T-cell (primary cell): ENCODE measurements around the gene RRM1. TPM values are rescaled to one million over a fixed set of nuclear protein-coding genes. Genes with fewer than 3 reads are reported as not detected.
A peak's percentile ranks its signal among the peaks of the same experiment; 100 is the strongest.

Experiments used
- ATAC-seq, 4 experiments: fragments of 200-7000 bp in 3 of 4; fragments of 150-1000 bp in 1 of 4; cut with Tn5 transposase; replicated peaks in 1 of 4; 1 replicate in 3 of 4; 2 replicates in 1 of 4; pipeline ENCODE4 v1.10.0; 2021; ENCODE audit warnings: moderate library complexity in 3 of 4, mild to moderate bottlenecking in 2 of 4, moderate number of reproducible peaks in 1 of 4
- CTCF ChIA-PET, 2 donors: fragments of 300-600 bp; sonication (Branson Sonifier 250); formaldehyde crosslinking; loops; one replicate each; lab custom pipeline; 2022; ENCODE audit warnings: antibody characterized with exemption in 2 of 2; lab: Charles Lee
- POLR2A ChIA-PET, 2 donors: fragments of 300-600 bp; sonication (Branson Sonifier 250); formaldehyde crosslinking; loops; one replicate each; lab custom pipeline; 2022; ENCODE audit warnings: antibody characterized with exemption in 2 of 2; lab: Charles Lee
- DNase-seq, 35 experiments: peaks; one replicate each; pipeline versions ENCODE4 v3.0.0 to v3.0.0-alpha.2; 2013 to 2023
- H3K27ac ChIP-seq: one replicate; pipeline ENCODE4 v1.5.1; 2013; ENCODE audit warnings: low read length
- H3K27me3 ChIP-seq, 2 experiments: replicated peaks in 1 of 2; 1 replicate in 1 of 2; 2 replicates in 1 of 2; pipeline versions ENCODE4 v1.6.1 to v1.7.0; 2013; ENCODE audit warnings: low read length in 1 of 2, mixed read lengths in 1 of 2; ENCODE audit not compliant: control insufficient read depth in 2 of 2, insufficient read depth in 2 of 2; ENCODE audit errors: extremely low read depth in 1 of 2
- H3K36me3 ChIP-seq, 2 donors: 1 replicate in 1 of 2; 2 replicates in 1 of 2; pipeline versions ENCODE4 v1.6.1 to v1.7.0; 2013; ENCODE audit warnings: low read length in 1 of 2; ENCODE audit not compliant: control insufficient read depth in 2 of 2, insufficient read depth in 1 of 2; ENCODE audit errors: extremely low read depth in 1 of 2
- H3K4me1 ChIP-seq, 2 experiments: 1 replicate in 1 of 2; 2 replicates in 1 of 2; pipeline versions ENCODE4 v1.6.1 to v1.7.0; 2013; ENCODE audit warnings: low read length in 2 of 2, mixed read lengths in 1 of 2; ENCODE audit not compliant: insufficient read depth in 2 of 2, control insufficient read depth in 1 of 2; ENCODE audit errors: extremely low read depth in 1 of 2
- H3K4me3 ChIP-seq, 2 donors: 1 replicate in 1 of 2; 2 replicates in 1 of 2; pipeline versions ENCODE4 v1.5.1 to v1.7.0; 2013; ENCODE audit warnings: mild to moderate bottlenecking in 2 of 2, low read length in 1 of 2, moderate library complexity in 1 of 2; ENCODE audit not compliant: control insufficient read depth in 1 of 2; ENCODE audit errors: extremely low read depth in 1 of 2
- H3K9me3 ChIP-seq: 2 replicates; pipeline ENCODE4 v1.7.0; 2013
- H3K27ac Mint-ChIP-seq, 2 donors: one replicate each; pipeline ENCODE4 v1.8.0; 2020 to 2021; ENCODE audit warnings: mild to moderate bottlenecking in 2 of 2, mixed read lengths in 2 of 2
- H3K27me3 Mint-ChIP-seq, 2 donors: one replicate each; pipeline ENCODE4 v1.8.0; 2021 to 2022; ENCODE audit warnings: mixed read lengths in 2 of 2
- H3K36me3 Mint-ChIP-seq: one replicate; pipeline ENCODE4 v1.8.0; 2021; ENCODE audit warnings: mixed read lengths
- H3K4me1 Mint-ChIP-seq, 3 donors: one replicate each; pipeline ENCODE4 v1.8.0; 2020 to 2022; ENCODE audit warnings: mixed read lengths in 3 of 3, mild to moderate bottlenecking in 1 of 3
- H3K4me3 Mint-ChIP-seq, 3 donors: one replicate each; pipeline ENCODE4 v1.8.0; 2020 to 2022; ENCODE audit warnings: mild to moderate bottlenecking in 3 of 3, mixed read lengths in 3 of 3, moderate library complexity in 3 of 3
- H3K9me3 Mint-ChIP-seq, 3 donors: one replicate each; pipeline ENCODE4 v1.8.0; 2020 to 2022; ENCODE audit warnings: mixed read lengths in 3 of 3
- WGBS: methylation state at CpG from one replicate; pipeline ENCODE4 v1.1.5; 2013; ENCODE audit warnings: missing lambda C conversion rate; ENCODE audit not compliant: insufficient coverage; 5-methylcytosine and 5-hydroxymethylcytosine counted together
- total RNA-seq, 35 experiments: library from RNA in 6 of 35; stranded (reverse) in 6 of 35; fragments of 120-200 nt in 1 of 35; gene quantifications; one replicate each; pipeline versions ENCODE4 v1.2.1 to v1.2.4 and lab custom pipeline; 2013 to 2026

RRM1 gene
- total RNA-seq, 5 donors from 2014 or later (not counting 1 experiment from before 2014, with no cell fraction given) = 27.4 to 50.8 (median 36.1) TPM

DNA sequence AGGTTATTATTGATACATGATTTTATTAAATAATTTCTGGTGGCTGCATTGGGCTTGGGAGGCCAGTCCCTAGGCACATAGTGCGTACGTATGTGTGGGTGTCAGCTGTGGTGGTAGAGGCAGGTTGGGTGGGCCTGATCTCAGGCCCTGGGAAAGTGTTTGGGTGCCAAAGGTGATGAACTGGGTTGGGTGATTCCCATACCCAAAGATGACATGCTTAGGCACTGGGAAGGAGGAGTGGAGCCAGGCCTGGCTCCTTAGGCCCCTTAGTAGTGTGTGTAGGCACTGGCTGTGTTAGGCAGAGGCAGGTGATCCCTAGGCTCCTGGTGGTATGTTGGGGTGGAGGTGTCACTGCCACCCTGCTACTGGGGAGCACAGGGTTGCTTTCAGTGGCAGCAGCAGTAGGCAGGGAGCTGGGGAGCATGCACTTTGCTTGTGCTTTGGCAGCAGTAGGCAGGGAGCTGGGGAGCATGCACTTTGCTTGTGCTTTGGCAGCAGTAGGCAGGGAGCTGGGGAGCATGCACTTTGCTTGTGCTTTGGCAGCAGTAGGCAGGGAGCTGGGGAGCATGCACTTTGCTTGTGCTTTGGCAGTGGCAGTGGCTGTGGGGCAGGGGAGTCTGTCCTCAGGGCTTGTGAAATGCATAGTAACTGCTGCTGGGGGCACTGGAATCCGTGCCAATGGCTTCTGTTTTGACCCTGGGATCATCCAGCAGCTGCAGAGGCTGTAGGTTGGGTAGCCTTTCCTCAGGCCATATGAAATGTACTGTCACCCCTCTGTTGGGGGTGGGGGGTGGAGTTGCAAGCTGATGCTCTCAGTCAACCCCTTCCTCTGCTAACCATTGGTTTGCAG lies 84.4 kb downstream of the RRM1 start:
- peaks cover 0 to 6% of the 10 kb centered on the region in 2 experiments for H3K27me3 ChIP-seq
- ATAC-seq = no peak
- H3K27ac Mint-ChIP-seq = no peak overlapping the region
- no peaks in the 10 kb centered on the region for H3K9me3 Mint-ChIP-seq
- 59% methylated on average over 3 of the region's 3 CpGs for WGBS
- H3K9me3 ChIP-seq = no peaks in the 10 kb centered on the region
- no peaks in the 10 kb centered on the region for H3K4me1 ChIP-seq
- POLR2A ChIA-PET = no interaction called here
- H3K4me3 ChIP-seq = no peak overlapping the region
- DNase-seq = no peak
- peaks cover 5 to 22% of the 10 kb centered on the region in 2 donors for H3K27me3 Mint-ChIP-seq
- H3K27ac ChIP-seq = no peak overlapping the region
- no peaks in the 10 kb centered on the region for H3K36me3 Mint-ChIP-seq
- CTCF ChIA-PET = interaction anchor here in 1 of 2 donors (0.7 kb wide), 1 partner anchor 253 kb away, joined by 11 read pairs; no protein-coding TSS in a partner anchor
- no peaks in the 10 kb centered on the region for H3K4me1 Mint-ChIP-seq
- H3K4me3 Mint-ChIP-seq = no peak overlapping the region
- H3K36me3 ChIP-seq = no peaks in the 10 kb centered on the region

DNA sequence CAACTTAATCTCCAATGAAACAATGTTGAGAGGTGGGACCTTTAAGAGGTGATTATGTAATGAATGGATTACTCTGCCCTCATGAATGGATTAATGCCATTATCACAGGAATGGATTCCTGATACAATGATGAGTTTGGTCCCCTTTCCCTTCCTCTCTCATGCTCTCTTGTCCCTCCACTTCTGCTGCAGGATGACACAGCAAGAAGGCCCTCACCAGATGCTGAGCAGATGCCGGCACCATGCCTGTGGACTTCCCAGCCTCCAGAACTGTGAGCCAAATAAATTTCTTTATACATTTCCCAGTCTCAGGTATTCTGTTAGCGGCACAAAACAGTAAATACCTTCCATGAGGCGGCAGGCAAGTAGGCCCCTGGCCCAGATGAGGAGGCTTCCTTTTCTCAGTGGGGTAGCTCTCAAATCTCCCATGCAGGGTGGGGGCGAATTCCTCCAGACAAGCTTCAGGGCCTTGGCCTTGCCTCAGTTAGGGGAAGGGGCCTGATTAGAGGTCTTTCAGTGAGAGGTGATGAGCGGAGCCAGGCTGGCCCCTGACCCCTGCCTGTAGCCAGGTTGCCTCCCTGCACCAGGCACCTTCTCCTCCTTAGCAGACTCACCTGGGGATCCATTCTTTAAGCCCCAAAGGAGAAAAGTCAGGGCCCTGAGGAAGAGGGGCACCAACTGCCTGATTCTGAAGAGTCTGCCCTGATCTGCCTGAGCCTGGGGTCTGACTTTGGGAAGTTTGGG lies 86.0 kb downstream of the RRM1 start:
- no peaks in the 10 kb centered on the region for H3K9me3 Mint-ChIP-seq
- H3K27me3 ChIP-seq = peaks cover 0 to 6% of the 10 kb centered on the region in 2 experiments
- H3K27ac Mint-ChIP-seq = no peak overlapping the region
- peaks cover 5 to 22% of the 10 kb centered on the region in 2 donors for H3K27me3 Mint-ChIP-seq
- no peaks in the 10 kb centered on the region for H3K9me3 ChIP-seq
- ChIA-PET POLR2A (no interaction called here), CTCF (no interaction called here)
- WGBS = 100% methylated on average over 1 of the region's 5 CpGs
- ATAC-seq (no peak), DNase-seq (no peak)
- H3K27ac ChIP-seq = no peak overlapping the region
- H3K4me1 Mint-ChIP-seq = peaks cover 0 to 2% (median 0%) of the 10 kb centered on the region in 3 donors
- H3K4me1 ChIP-seq = no peaks in the 10 kb centered on the region
- H3K36me3 ChIP-seq = no peaks in the 10 kb centered on the region
- H3K36me3 Mint-ChIP-seq = no peaks in the 10 kb centered on the region
- no peak overlapping the region for H3K4me3 ChIP-seq
- no peak overlapping the region for H3K4me3 Mint-ChIP-seq

DNA sequence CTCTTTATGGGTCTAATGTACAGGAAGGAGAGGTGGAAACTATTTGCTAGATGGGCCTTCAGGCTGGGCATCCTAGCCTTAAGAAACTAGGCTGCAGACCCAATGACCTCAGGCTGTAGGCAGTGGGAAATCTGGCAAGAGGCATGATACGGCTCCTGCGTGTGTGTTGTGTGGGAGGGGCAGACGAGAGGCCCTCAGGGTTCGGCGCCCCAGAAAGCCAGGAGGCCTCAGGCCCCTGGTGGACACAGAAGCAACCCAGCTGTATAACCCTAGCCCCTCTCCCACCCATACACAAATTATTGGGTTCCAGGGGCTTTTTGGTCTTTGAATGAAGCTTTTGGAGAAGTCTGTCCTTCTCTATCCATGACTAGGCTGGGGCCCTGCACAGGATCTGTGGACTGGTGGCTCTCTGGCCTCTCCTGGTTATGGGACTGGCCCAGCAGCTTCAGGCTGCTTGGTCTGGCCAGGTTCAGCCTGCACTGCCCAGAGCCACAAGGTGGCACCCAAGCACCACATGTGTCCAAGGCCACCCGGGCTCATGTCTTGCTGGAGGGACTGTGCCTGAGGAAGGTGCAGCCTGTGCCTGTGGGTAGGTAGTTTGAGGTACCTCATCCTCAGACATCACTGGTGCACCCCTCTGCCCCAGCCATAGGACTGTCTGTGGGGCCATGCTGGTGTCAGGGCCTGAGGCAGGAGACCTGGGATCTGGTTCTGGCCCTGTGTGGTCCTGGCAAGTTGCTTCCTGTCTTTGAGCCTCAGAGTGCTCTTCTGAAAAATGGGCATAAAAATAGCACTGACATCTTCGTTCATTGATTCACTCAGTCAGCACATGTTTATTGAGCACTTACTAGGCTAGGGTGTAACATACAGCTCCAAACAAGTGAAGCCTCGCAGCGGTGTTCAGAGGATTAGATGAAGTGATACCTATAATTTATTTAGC lies 87.5 kb downstream of the RRM1 start:
- Mint-ChIP-seq H3K27ac (no peak overlapping the region), H3K4me3 (no peak overlapping the region), H3K9me3 (no peaks in the 10 kb centered on the region), H3K27me3 (peaks cover 0 to 13% of the 10 kb centered on the region in 2 donors), H3K36me3 (no peaks in the 10 kb centered on the region), H3K4me1 (peaks cover 0 to 2% (median 0%) of the 10 kb centered on the region in 3 donors)
- peaks cover 0 to 3% of the 10 kb centered on the region in 2 experiments for H3K4me1 ChIP-seq
- no peak overlapping the region for H3K4me3 ChIP-seq
- DNase-seq (peak in 5 of 35 experiments; percentile 6 to 20 (median 10)), ATAC-seq (peak in 1 of 4 experiments; percentile 37)
- POLR2A ChIA-PET = no interaction called here
- CTCF ChIA-PET = interaction anchor here in 1 of 2 donors (0.7 kb wide), 1 partner anchor 357 kb away, joined by 3 read pairs; no protein-coding TSS in a partner anchor
- H3K9me3 ChIP-seq = no peaks in the 10 kb centered on the region
- H3K36me3 ChIP-seq = no peaks in the 10 kb centered on the region
- no CpG with 5 or more reads among the region's 9 CpGs for WGBS
- H3K27ac ChIP-seq = no peak overlapping the region
- H3K27me3 ChIP-seq = peaks cover 0 to 8% of the 10 kb centered on the region in 2 experiments

DNA sequence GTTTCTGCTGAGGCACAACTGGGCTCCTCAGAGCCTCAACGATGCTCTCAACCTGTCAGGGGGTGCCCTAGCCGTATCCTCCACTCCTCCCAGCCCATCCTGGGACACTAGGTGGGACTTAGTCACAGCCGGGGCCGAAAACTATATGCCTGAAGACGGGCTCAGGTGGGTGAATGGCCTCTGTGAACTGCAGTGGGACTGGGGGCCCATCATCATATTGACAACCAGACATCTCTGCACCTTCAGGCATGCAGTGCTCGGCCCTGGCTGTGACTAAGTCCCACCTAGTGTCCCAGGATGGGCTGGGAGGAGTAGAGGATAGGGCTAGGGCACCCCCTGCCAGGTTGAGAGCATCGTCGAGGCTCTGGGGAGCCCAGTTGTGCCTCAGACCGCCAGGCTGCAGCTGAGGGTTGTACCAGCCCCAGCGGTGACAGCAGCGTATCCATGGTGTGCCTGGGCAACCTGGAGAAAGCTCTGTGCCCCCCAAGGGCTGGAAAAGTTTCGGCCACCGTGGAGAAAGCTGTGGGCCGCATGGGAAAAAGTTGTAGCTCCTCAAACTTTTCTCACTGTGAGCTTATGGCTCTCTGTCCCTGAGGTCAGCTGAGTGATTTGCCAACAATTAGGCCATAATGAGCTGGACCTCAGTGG lies 88.9 kb downstream of the RRM1 start:
- H3K27me3 ChIP-seq = peaks cover 0 to 13% of the 10 kb centered on the region in 2 experiments
- H3K27me3 Mint-ChIP-seq = peaks cover 0 to 9% of the 10 kb centered on the region in 2 donors
- H3K27ac ChIP-seq = no peak overlapping the region
- H3K4me1 ChIP-seq = peaks cover 0 to 10% of the 10 kb centered on the region in 2 experiments
- ChIA-PET CTCF (interaction anchor here in 1 of 2 donors (1.2 kb wide), 1 partner anchor 357 kb away, joined by 3 read pairs; no protein-coding TSS in a partner anchor), POLR2A (no interaction called here)
- no peak overlapping the region for H3K4me3 Mint-ChIP-seq
- H3K36me3 Mint-ChIP-seq = no peaks in the 10 kb centered on the region
- WGBS = 76% methylated on average over 10 of the region's 14 CpGs
- H3K27ac Mint-ChIP-seq = no peak overlapping the region
- H3K9me3 Mint-ChIP-seq = no peaks in the 10 kb centered on the region
- H3K4me3 ChIP-seq = no peak overlapping the region
- peaks cover 0 to 6% (median 3%) of the 10 kb centered on the region in 3 donors for H3K4me1 Mint-ChIP-seq
- no peaks in the 10 kb centered on the region for H3K9me3 ChIP-seq
- no peak for ATAC-seq
- no peaks in the 10 kb centered on the region for H3K36me3 ChIP-seq
- no peak for DNase-seq

DNA sequence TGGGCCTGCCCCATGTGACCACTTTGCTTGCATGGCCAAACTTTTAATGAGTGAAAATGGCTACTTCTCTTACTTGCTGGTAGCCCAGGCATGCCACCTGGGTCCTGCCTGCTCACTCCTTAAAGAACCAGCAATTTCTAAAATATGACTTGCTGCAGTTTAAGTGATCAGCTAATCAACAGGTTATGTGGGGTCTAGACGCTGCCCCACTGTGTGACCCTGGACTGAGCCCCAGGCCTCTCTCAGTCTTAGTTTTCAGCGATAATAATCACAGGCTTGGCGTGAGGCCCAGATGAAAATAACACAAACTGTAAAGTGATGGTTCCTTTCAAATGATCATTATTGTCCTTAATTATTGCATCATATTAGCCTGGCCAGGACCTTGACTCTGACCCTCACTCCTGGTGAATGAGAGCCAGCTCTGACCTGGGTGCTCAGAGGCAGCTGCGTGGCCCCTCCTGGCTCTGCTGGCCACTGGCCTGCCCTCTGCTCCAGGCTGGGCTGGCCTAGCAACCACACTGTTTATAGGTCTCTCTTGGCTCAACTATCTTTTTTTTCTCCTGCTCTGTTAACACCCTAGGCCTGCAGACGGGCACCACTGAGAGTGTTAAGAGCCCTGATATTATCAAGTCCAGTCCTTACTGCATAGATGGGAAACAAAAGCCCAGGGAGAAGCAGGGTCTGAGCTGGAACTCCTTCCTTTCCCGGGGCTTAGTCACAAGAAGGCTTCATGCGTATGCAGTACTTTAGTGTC lies 89.7 kb downstream of the RRM1 start:
- no peak overlapping the region for H3K4me3 Mint-ChIP-seq
- peaks cover 0 to 5% of the 10 kb centered on the region in 2 donors for H3K27me3 Mint-ChIP-seq
- Histone ChIP-seq H3K27ac (no peak overlapping the region), H3K27me3 (peaks cover 0 to 10% of the 10 kb centered on the region in 2 experiments), H3K9me3 (no peaks in the 10 kb centered on the region), H3K4me3 (no peak overlapping the region), H3K4me1 (peaks cover 0 to 10% of the 10 kb centered on the region in 2 experiments), H3K36me3 (no peaks in the 10 kb centered on the region)
- no peak overlapping the region for H3K27ac Mint-ChIP-seq
- peaks cover 0 to 6% (median 3%) of the 10 kb centered on the region in 3 donors for H3K4me1 Mint-ChIP-seq
- 77% methylated on average over 5 of the region's 7 CpGs for WGBS
- ChIA-PET POLR2A (no interaction called here), CTCF (interaction anchor here (0.7 to 1.2 kb wide), 2 partner anchors 209 to 356 kb away, joined by 3 read pairs; partner anchors contain the start of gene TRIM21 (in 1 of the 2))
- DNase-seq (no peak), ATAC-seq (no peak)
- H3K9me3 Mint-ChIP-seq = no peaks in the 10 kb centered on the region
- no peaks in the 10 kb centered on the region for H3K36me3 Mint-ChIP-seq
